Keratinocyte (primary cell): ENCODE measurements around the gene ANKRD6. TPM values are rescaled to one million over a fixed set of nuclear protein-coding genes. Genes with fewer than 3 reads are reported as not detected.

Source experiments
- DNase-seq: peaks from one replicate; pipeline ENCODE4 v3.0.0-alpha.2; 2011; ENCODE audit warnings: low read depth, missing footprints, low spot score
- FAIRE-seq: peaks from 2 replicates; lab custom pipeline; 2011; peaks lifted over from hg19 to GRCh38; lab: Jason Lieb, UNC
- H2AFZ ChIP-seq: 2 replicates; pipeline ENCODE4 v1.6.0; 2012; ENCODE audit warnings: low read length, control low read depth, inconsistent platforms; ENCODE audit not compliant: control insufficient read depth
- H3K27ac ChIP-seq: 2 replicates; pipeline ENCODE4 v1.5.1; 2011; ENCODE audit warnings: low read length; ENCODE audit not compliant: control insufficient read depth, insufficient read depth
- H3K27me3 ChIP-seq: 3 replicates; pipeline ENCODE4 v1.6.0; 2011; ENCODE audit warnings: low read length; ENCODE audit not compliant: control insufficient read depth, insufficient read depth; ENCODE audit errors: extremely low read depth
- H3K36me3 ChIP-seq, 2 experiments: 2 replicates in 1 of 2; 3 replicates in 1 of 2; pipeline ENCODE4 v1.5.1; 2011; ENCODE audit warnings: low read length in 2 of 2, mild to moderate bottlenecking in 1 of 2; ENCODE audit not compliant: control insufficient read depth in 2 of 2, insufficient read depth in 2 of 2; ENCODE audit errors: extremely low read depth in 1 of 2
- H3K4me1 ChIP-seq: 3 replicates; pipeline ENCODE4 v1.5.1; 2011; ENCODE audit warnings: low read length; ENCODE audit not compliant: control insufficient read depth, insufficient read depth; ENCODE audit errors: extremely low read depth
- H3K4me2 ChIP-seq: 3 replicates; pipeline ENCODE4 v1.6.0; 2011; ENCODE audit warnings: low read depth, low read length; ENCODE audit not compliant: control insufficient read depth, insufficient read depth; ENCODE audit errors: extremely low read depth
- H3K4me3 ChIP-seq, 3 experiments: fragments of 200-600 bp in 1 of 3; sonication (generic) in 1 of 3; 2 replicates in 2 of 3; 3 replicates in 1 of 3; pipeline ENCODE4 v1.5.1; 2011 to 2016; ENCODE audit warnings: low read length in 3 of 3, mild to moderate bottlenecking in 3 of 3, control low read depth in 2 of 3, inconsistent platforms in 1 of 3, low read depth in 1 of 3, mixed read lengths in 1 of 3, mixed run types in 1 of 3, moderate library complexity in 1 of 3; ENCODE audit not compliant: control insufficient read depth in 2 of 3, insufficient read depth in 2 of 3; ENCODE audit errors: extremely low read depth in 1 of 3
- H3K79me2 ChIP-seq: 2 replicates; pipeline ENCODE4 v1.6.0; 2012; ENCODE audit warnings: low read length; ENCODE audit not compliant: control insufficient read depth, insufficient read depth
- H3K9ac ChIP-seq: 3 replicates; pipeline ENCODE4 v1.6.0; 2011; ENCODE audit warnings: low read length; ENCODE audit not compliant: control insufficient read depth, insufficient read depth; ENCODE audit errors: extremely low read depth
- H3K9me1 ChIP-seq: 3 replicates; pipeline ENCODE4 v1.6.0; 2011; ENCODE audit warnings: low read length; ENCODE audit not compliant: control insufficient read depth, insufficient read depth; ENCODE audit errors: extremely low read depth
- H3K9me3 ChIP-seq: 2 replicates; pipeline ENCODE4 v1.5.1; 2012; ENCODE audit warnings: low read depth, low read length; ENCODE audit not compliant: control insufficient read depth
- H4K20me1 ChIP-seq: 3 replicates; pipeline ENCODE4 v1.6.0; 2011; ENCODE audit warnings: low read length; ENCODE audit not compliant: control insufficient read depth, insufficient read depth; ENCODE audit errors: extremely low read depth
- EZH2 ChIP-seq: IDR thresholded peaks from one replicate; pipeline ENCODE4 v1.6.1; 2012; ENCODE audit warnings: inconsistent platforms, mild to moderate bottlenecking, low read length, moderate library complexity
- dilution Hi-C: fragments of 300-500 bp; cut with MboI; formaldehyde crosslinking; loops from one replicate; pipeline ENCODE4 v1.7.0; 2020; ENCODE audit warnings: low sequenced_read_pairs; ENCODE audit not compliant: extremely low pct_ligation_motif_present
- polyA plus RNA-seq, 5 experiments: library from polyadenylated mRNA; depleted of rRNA in 3 of 5; stranded (reverse) in 3 of 5; stranded (forward) in 1 of 5; unstranded in 1 of 5; fragments of >200 nt; gene quantifications; 1 replicate in 1 of 5; 2 replicates in 3 of 5; 3 replicates in 1 of 5; pipeline versions ENCODE4 v1.2.1 to v1.2.3, GENCODE V29; 2011 to 2012; ENCODE audit warnings: missing spikeins in 2 of 5, low read depth in 1 of 5, low replicate concordance in 1 of 5
- TF ChIP-seq, protein P1 (sequence below), 3 experiments: IDR thresholded peaks in 1 of 3; conservative IDR thresholded peaks in 1 of 3; optimal IDR thresholded peaks in 1 of 3; 2 replicates in 2 of 3; 3 replicates in 1 of 3; pipeline versions ENCODE3 to v1.5.1; 2011; ENCODE audit warnings: low read length in 3 of 3, mild to moderate bottlenecking in 3 of 3, moderate library complexity in 2 of 3, control low read depth in 1 of 3, inconsistent platforms in 1 of 3; ENCODE audit not compliant: insufficient read depth in 2 of 3; ENCODE audit errors: extremely low read depth in 1 of 3

The ANKRD6 gene
- polyA plus RNA-seq, 1 donor (not counting 4 experiments of a cell fraction or from before 2014, with no cell fraction given) = 5.7 TPM

DNA sequence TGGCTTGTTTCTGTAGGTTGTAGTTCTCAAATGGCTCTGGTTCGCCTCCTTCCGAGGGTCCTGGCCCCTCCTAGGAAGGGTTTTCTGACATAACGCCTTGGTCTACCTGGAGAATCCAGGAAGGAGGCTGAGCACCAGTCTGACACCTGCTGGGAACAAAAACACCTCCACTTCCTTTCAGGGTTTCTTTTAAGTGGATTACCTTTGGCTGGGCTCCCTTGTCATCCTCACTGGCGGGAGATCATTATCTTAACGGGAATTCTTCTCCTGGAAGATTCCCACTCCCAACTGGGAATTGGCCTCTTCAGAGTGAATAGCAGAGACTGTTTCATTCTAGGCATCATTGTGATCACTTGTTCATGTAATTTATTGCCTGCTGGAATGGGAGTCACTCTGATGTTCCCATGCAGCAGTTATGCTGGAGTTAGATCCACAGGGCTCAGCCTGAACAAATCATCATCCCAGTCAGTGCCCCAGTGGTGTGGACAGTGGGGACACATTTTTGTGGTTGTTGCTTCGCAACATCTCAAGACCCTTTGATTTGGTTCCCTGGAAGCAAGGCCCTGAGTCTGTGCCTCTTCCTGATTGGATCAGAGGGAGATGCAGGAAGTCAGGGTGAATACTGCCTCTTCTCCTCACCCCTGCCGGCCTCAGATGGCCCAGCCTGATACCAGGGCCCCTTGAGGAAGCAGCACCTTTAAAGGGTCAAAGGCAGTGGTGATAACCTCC, 156.5 kb downstream of the ANKRD6 start:
- TF ChIP-seq, protein P1, sequence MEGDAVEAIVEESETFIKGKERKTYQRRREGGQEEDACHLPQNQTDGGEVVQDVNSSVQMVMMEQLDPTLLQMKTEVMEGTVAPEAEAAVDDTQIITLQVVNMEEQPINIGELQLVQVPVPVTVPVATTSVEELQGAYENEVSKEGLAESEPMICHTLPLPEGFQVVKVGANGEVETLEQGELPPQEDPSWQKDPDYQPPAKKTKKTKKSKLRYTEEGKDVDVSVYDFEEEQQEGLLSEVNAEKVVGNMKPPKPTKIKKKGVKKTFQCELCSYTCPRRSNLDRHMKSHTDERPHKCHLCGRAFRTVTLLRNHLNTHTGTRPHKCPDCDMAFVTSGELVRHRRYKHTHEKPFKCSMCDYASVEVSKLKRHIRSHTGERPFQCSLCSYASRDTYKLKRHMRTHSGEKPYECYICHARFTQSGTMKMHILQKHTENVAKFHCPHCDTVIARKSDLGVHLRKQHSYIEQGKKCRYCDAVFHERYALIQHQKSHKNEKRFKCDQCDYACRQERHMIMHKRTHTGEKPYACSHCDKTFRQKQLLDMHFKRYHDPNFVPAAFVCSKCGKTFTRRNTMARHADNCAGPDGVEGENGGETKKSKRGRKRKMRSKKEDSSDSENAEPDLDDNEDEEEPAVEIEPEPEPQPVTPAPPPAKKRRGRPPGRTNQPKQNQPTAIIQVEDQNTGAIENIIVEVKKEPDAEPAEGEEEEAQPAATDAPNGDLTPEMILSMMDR (optimal IDR thresholded peaks at IDR 0.05 in 1 of 3, IDR thresholded peaks at IDR 0.05 in 1 of 3, conservative IDR thresholded peaks at IDR 0.05 in 1 of 3; ENCODE audit: extremely low read depth in 1 of 3, insufficient read depth in 2 of 3, low read length in 3 of 3) = no peak
- no peak for TF ChIP-seq EZH2
- H3K27ac ChIP-seq = no peak overlapping the region
- dilution Hi-C loops = no loop called here

DNA sequence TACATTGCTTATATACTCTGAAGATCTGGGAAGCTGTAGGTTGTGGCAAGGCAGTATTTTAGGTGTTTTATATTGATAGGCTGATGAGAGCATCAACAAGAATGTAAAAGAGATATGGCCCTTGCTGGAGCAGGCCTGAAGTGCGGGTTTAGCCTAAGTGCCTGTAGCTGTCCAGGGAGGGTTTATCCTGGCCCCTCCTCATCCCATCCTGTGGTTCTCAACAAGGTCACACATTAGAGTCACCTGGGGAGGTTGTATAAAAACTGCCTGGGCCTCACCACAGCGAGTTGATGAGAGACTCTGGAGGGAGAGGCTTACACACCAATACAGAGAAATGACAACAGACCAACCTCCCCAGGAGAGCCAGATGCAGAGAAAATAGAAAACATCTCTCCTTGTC, 157.2 kb downstream of the ANKRD6 start:
- TF ChIP-seq, protein P1 (optimal IDR thresholded peaks at IDR 0.05 in 1 of 3, IDR thresholded peaks at IDR 0.05 in 1 of 3, conservative IDR thresholded peaks at IDR 0.05 in 1 of 3; ENCODE audit: extremely low read depth in 1 of 3, insufficient read depth in 2 of 3, low read length in 3 of 3) = no peak
- TF ChIP-seq EZH2 = no peak
- dilution Hi-C loops = no loop called here
- no peak for FAIRE-seq

More for the DNA sequence above, 156.5 kb downstream of the ANKRD6 start:
- H3K4me2 ChIP-seq = no peak overlapping the region
- no peaks in the 10 kb centered on the region for H3K79me2 ChIP-seq
- no peaks in the 10 kb centered on the region for H4K20me1 ChIP-seq
- no peaks in the 10 kb centered on the region for H3K4me1 ChIP-seq
- no peak overlapping the region for H3K9ac ChIP-seq
- no peaks in the 10 kb centered on the region for H3K36me3 ChIP-seq
- no peak for DNase-seq
- no peak overlapping the region for H3K4me3 ChIP-seq
- no peaks in the 10 kb centered on the region for H3K27me3 ChIP-seq
- FAIRE-seq = no peak
- no peaks in the 10 kb centered on the region for H3K9me3 ChIP-seq
- H3K9me1 ChIP-seq = no peaks in the 10 kb centered on the region
- no peak overlapping the region for H2AFZ ChIP-seq

More for the DNA sequence above, 157.2 kb downstream of the ANKRD6 start:
- Histone ChIP-seq H3K36me3 (no peaks in the 10 kb centered on the region), H2AFZ (no peak overlapping the region), H3K4me3 (no peak overlapping the region), H3K4me2 (no peak overlapping the region), H3K9me1 (no peaks in the 10 kb centered on the region), H3K79me2 (no peaks in the 10 kb centered on the region), H3K27ac (no peak overlapping the region), H3K9me3 (no peaks in the 10 kb centered on the region), H3K4me1 (no peaks in the 10 kb centered on the region), H4K20me1 (no peaks in the 10 kb centered on the region), H3K27me3 (no peaks in the 10 kb centered on the region), H3K9ac (no peak overlapping the region)
- DNase-seq = no peak
